K562 (cell line): Measurements from ENCODE around the gene TMEM185B. TPM values are rescaled to one million over a fixed set of nuclear protein-coding genes. Genes with fewer than 3 reads are reported as not detected.

Source experiments
- ATAC-seq: fragments of 200-7000 bp; cut with Tn5 transposase; 3 replicates; pipeline ENCODE4 v1.9.1; 2020; ENCODE audit warnings: moderate library complexity
- BruUV-seq: library from RNA; stranded (reverse); fragments of 400-500 nt; replicated peaks from 2 replicates; lab custom pipeline; 2021; lab: Mats Ljungman, UMichigan
- CTCF ChIA-PET: fragments of 300-600 bp; formaldehyde crosslinking; extraction: SDS; loops from one replicate; lab custom pipeline; 2021; ENCODE audit warnings: low intra/inter-chr PET ratio; lab: Yijun Ruan, JAX
- POLR2A ChIA-PET: fragments of 300-600, 350-650 bp; sonication (Branson Sonifier 250); formaldehyde crosslinking; extraction: SDS; loops from one replicate; lab custom pipeline; 2021; ENCODE audit warnings: antibody characterized with exemption, inconsistent platforms; lab: Yijun Ruan, JAX
- DNase-seq, 4 experiments: peaks; one replicate each; pipeline versions ENCODE4 v3.0.0 to v3.0.0-alpha.2; 2011 to 2018; ENCODE audit warnings: low spot score in 3 of 4, mixed read lengths in 3 of 4; ENCODE audit errors: extremely low read depth in 1 of 4
- FAIRE-seq: peaks from 2 replicates; lab custom pipeline; 2011; peaks lifted over from hg19 to GRCh38; lab: Jason Lieb, UNC
- H2AFZ ChIP-seq: 2 replicates; pipeline ENCODE4 v1.6.0; 2011; ENCODE audit warnings: low read depth, low read length, control low read depth, inconsistent platforms
- H3K27ac ChIP-seq: fragments of 200-600 bp; 3 replicates; pipeline ENCODE4 v1.8.0; 2011; ENCODE audit warnings: low read depth, mild to moderate bottlenecking, control low read depth, inconsistent platforms, low read length, moderate library complexity, mixed read lengths; ENCODE audit errors: extremely low read depth
- H3K27me3 ChIP-seq, 2 experiments: fragments of 300-600 bp in 1 of 2; 2 replicates in 1 of 2; 3 replicates in 1 of 2; pipeline versions ENCODE4 v1.6.0 to v1.8.0; 2011; ENCODE audit warnings: inconsistent platforms in 2 of 2, low read length in 2 of 2, mild to moderate bottlenecking in 1 of 2, mixed read lengths in 1 of 2, moderate library complexity in 1 of 2; ENCODE audit not compliant: control insufficient read depth in 2 of 2, insufficient read depth in 2 of 2
- H3K36me3 ChIP-seq: fragments of 300-600 bp; 3 replicates; pipeline ENCODE4 v1.8.0; 2011; ENCODE audit warnings: mild to moderate bottlenecking, low read length, inconsistent platforms; ENCODE audit not compliant: control insufficient read depth, insufficient read depth
- H3K4me1 ChIP-seq, 2 experiments: fragments of 200-600 bp in 1 of 2; replicated peaks in 1 of 2; 2 replicates in 1 of 2; 3 replicates in 1 of 2; pipeline versions ENCODE4 v1.5.1 to v1.8.0; 2011; ENCODE audit warnings: inconsistent platforms in 2 of 2, low read length in 2 of 2, mild to moderate bottlenecking in 1 of 2, mixed read lengths in 1 of 2, moderate library complexity in 1 of 2; ENCODE audit not compliant: control insufficient read depth in 2 of 2, insufficient read depth in 2 of 2
- H3K4me2 ChIP-seq: 2 replicates; pipeline ENCODE4 v1.6.1; 2011; ENCODE audit warnings: low read length, control low read depth, inconsistent platforms, mixed read lengths; ENCODE audit not compliant: insufficient read depth
- H3K4me3 ChIP-seq: fragments of 200-600 bp; sonication (generic), shearing (Covaris generic); 2 replicates; pipeline ENCODE4 v1.5.1; 2016; ENCODE audit warnings: control low read depth, inconsistent platforms
- H3K79me2 ChIP-seq: fragments of 200-600 bp; 3 replicates; pipeline ENCODE4 v1.8.0; 2011; ENCODE audit warnings: low read length, inconsistent platforms; ENCODE audit not compliant: control insufficient read depth, insufficient read depth
- H3K9ac ChIP-seq, 2 experiments: 2 replicates each; pipeline versions ENCODE4 v1.6.0 to v1.6.1; 2011; ENCODE audit warnings: low read depth in 2 of 2, low read length in 2 of 2, control low read depth in 1 of 2, inconsistent platforms in 1 of 2, mild to moderate bottlenecking in 1 of 2, mixed read lengths in 1 of 2; ENCODE audit not compliant: insufficient read depth in 1 of 2
- H3K9me1 ChIP-seq: one replicate; pipeline ENCODE4 v1.6.0; 2011; ENCODE audit warnings: inconsistent platforms, mild to moderate bottlenecking, low read length, moderate library complexity; ENCODE audit not compliant: control insufficient read depth, insufficient read depth
- H3K9me3 ChIP-seq: replicated peaks from 2 replicates; pipeline ENCODE4 v1.5.1; 2011; ENCODE audit warnings: low read depth, low read length, inconsistent platforms; ENCODE audit not compliant: control insufficient read depth, insufficient read depth
- H4K20me1 ChIP-seq: replicated peaks from 2 replicates; pipeline ENCODE4 v1.6.1; 2011; ENCODE audit warnings: low read length, inconsistent platforms, mixed read lengths; ENCODE audit not compliant: control insufficient read depth, insufficient read depth
- ATF3 ChIP-seq, 2 experiments: fragments of 450-650 bp in 1 of 2; sonication (generic) in 1 of 2; formaldehyde crosslinking in 1 of 2; IDR thresholded peaks in 1 of 2; conservative IDR thresholded peaks in 1 of 2; 2 replicates each; pipeline versions ENCODE4 v1.6.1 to v1.8.1; 2016 to 2023; ENCODE audit warnings: mild to moderate bottlenecking in 2 of 2, moderate library complexity in 2 of 2, inconsistent platforms in 1 of 2, missing genetic modification reagents in 1 of 2
- ATF7 ChIP-seq: fragments of 450-650 bp; IDR thresholded peaks from 2 replicates; pipeline ENCODE4 v1.7.1; 2014; ENCODE audit warnings: mild to moderate bottlenecking, moderate library complexity
- CSDE1 ChIP-seq, 2 experiments: fragments of 450-650 bp; IDR thresholded peaks; 2 replicates each; pipeline ENCODE4 v1.6.1; 2016; ENCODE audit warnings: mild to moderate bottlenecking in 1 of 2
- IRF9 ChIP-seq: fragments of 450-650 bp; IDR thresholded peaks from 2 replicates; pipeline ENCODE4 v1.6.1; 2016; ENCODE audit warnings: missing biosample characterization, missing genetic modification characterization
- KAT7 ChIP-seq: sonication (generic); formaldehyde crosslinking; IDR thresholded peaks from 2 replicates; pipeline ENCODE4 v1.8.0; 2022; ENCODE audit warnings: missing genetic modification reagents, mild to moderate bottlenecking, borderline replicate concordance
- MCM7 ChIP-seq, 2 experiments: fragments of 450-650 bp; IDR thresholded peaks; 2 replicates each; pipeline ENCODE4 v1.6.1; 2016 to 2018
- PHF20 ChIP-seq: fragments of 450-650 bp; IDR thresholded peaks from 2 replicates; pipeline ENCODE4 v1.6.1; 2018; ENCODE audit not compliant: partially characterized antibody
- SMARCA5 ChIP-seq: fragments of 450-650 bp; IDR thresholded peaks from 2 replicates; pipeline ENCODE4 v1.6.1; 2016
- TFAM ChIP-seq: fragments of 250-450 bp; sonication (Bioruptor Pico); conservative IDR thresholded peaks from 2 replicates; pipeline ENCODE4 v1.5.0; 2021; ENCODE audit warnings: mild to moderate bottlenecking, moderate library complexity
- ZNF175 ChIP-seq: fragments of 200-800 bp; sonication (Bioruptor generic); IDR thresholded peaks from 2 replicates; pipeline ENCODE4 v1.6.1; 2016; ENCODE audit warnings: low read depth, mild to moderate bottlenecking, missing genetic modification characterization, missing compliant biosample characterization
- ZNF57 ChIP-seq: fragments of 450-650 bp; formaldehyde crosslinking; IDR thresholded peaks from 2 replicates; pipeline ENCODE4 v1.4.0; 2020; ENCODE audit warnings: mild to moderate bottlenecking, moderate library complexity
- ZNF785 ChIP-seq: fragments of 250-450 bp; sonication (Bioruptor Pico); IDR thresholded peaks from 2 replicates; pipeline ENCODE4 v1.4.0; 2020; ENCODE audit warnings: mild to moderate bottlenecking
- WGBS: fragments of 100-300 bp; shearing (Covaris generic); methylation state at CpG from one replicate; pipeline ENCODE4 v1.1.6; 2016; ENCODE audit warnings: low coverage, mixed read lengths; ENCODE audit not compliant: insufficient coverage; ENCODE audit errors: missing lambda C conversion rate; 5-methylcytosine and 5-hydroxymethylcytosine counted together
- in situ Hi-C: fragments of 300-500 bp; cut with MboI; formaldehyde crosslinking; loops from 4 replicates; pipeline ENCODE4 v1.15.0; 2018; ENCODE audit warnings: inconsistent platforms, mixed read lengths
- intact Hi-C: fragments of 100-400 bp; cut with micrococcal nuclease; formaldehyde crosslinking; loops from 2 replicates; pipeline ENCODE4 v1.14.2; 2022
- polyA plus RNA-seq, 8 experiments: library from polyadenylated mRNA; depleted of rRNA in 4 of 8; stranded (reverse) in 5 of 8; unstranded in 3 of 8; fragments of >200 nt; fragmentation: Nextera tagmentation in 2 of 8; fragmentation: Illumina TruSeq in 1 of 8; extraction: Ambion mirVana in 2 of 8; extraction: Trizol in 1 of 8; gene quantifications; 2 replicates each; pipeline versions ENCODE4 v1.2.1 to v1.2.3, GENCODE V29; 2011 to 2014; ENCODE audit warnings: inconsistent platforms in 1 of 8, missing spikeins in 1 of 8
- total RNA-seq, 7 experiments: library from RNA; depleted of rRNA in 6 of 7; stranded (reverse); fragments of >200 nt in 6 of 7; fragmentation: Illumina TruSeq in 2 of 7; extraction: Trizol in 2 of 7; gene quantifications; 2 replicates each; pipeline versions ENCODE4 v1.2.1 to v1.2.3, GENCODE V29; 2011 to 2021; ENCODE audit warnings: low replicate concordance in 1 of 7

TMEM185B gene
- total and polyA plus RNA-seq, 9 of the 15 experiments (the other 6 are each of a cell fraction or from before 2014, with no cell fraction given) = 2.9 to 28.2 (median 11.5) TPM

DNA sequence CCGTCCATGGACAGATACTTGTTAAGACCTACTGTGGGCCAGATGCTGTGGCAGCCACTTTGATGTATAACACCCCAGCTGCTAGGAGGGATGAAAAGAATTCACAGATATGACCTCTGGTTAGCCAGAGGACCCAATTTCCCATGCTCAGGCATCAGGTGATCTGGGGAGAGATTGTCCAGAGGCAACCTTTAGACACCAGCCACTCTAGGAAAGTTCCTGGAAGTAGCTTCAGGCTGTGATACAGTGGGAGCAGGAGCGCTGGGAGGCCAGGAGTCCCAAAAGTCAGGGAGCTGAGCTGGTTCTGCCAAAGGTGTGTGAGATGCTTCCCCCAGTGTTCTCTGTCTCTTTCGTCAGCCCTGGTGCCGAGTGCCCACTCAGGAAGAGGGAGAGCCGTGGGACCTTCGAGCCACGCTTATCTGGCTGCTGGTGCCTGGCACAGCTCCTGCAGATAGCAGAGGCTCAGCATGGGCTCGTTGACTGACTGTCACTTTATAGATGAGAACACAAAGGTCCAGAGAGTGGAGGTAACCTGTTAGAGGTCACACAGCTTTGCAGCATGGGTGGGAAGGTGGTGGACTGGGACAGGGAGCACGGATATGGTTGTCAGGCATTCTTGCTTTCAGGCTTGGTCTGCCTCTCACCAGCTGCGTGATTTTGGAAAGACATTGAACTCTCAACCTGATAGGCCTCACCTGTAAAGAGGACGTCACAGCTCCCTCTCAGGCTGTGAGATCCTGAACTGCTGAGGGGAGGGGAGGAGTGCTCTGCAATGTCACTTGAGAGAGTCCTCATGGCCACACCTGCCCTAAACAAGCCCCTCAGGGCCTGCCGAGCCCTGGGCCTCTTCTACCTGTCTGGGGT, 21.7 kb upstream of the TMEM185B start:
- 40% methylated on average over 12 of the region's 12 CpGs for WGBS
- DNase-seq = no peak
- in situ Hi-C loops (no loop called here), intact Hi-C loops (no loop called here)
- ChIA-PET POLR2A (interaction anchor here (0.6 to 1.4 kb wide), 3 partner anchors 13 to 20 kb away, joined by 3 to 5 read pairs (median 3); no protein-coding TSS in a partner anchor), CTCF (no interaction called here)
- no peak for TF ChIP-seq ATF7
- no peak for TF ChIP-seq IRF9 (tag)
- TF ChIP-seq MCM7 (IDR thresholded peaks at IDR 0.05) = no peak
- TF ChIP-seq KAT7 (CRISPR knock-in tag) = no peak
- TF ChIP-seq ATF3 (IDR thresholded peaks at IDR 0.05) = no peak
- no peak for TF ChIP-seq ATF3 (CRISPR knock-in tag; conservative IDR thresholded peaks at IDR 0.05)
- no peak for TF ChIP-seq PHF20
- TF ChIP-seq CSDE1 (IDR thresholded peaks at IDR 0.05) = no peak
- no peak for TF ChIP-seq ZNF785 (CRISPR knock-in tag)
- no peak for TF ChIP-seq TFAM (CRISPR knock-in tag)
- no peak for TF ChIP-seq ZNF57
- no peak for TF ChIP-seq ZNF175 (CRISPR knock-in tag)
- TF ChIP-seq SMARCA5 = no peak
- H2AFZ ChIP-seq = no peak overlapping the region
- H3K36me3 ChIP-seq = no peaks in the 10 kb centered on the region
- H3K4me3 ChIP-seq = no peak overlapping the region
- no peak overlapping the region for H3K4me2 ChIP-seq
- no peak overlapping the region for H3K27ac ChIP-seq
- H3K9me1 ChIP-seq = no peaks in the 10 kb centered on the region
- peaks cover 0 to 9% of the 10 kb centered on the region in 2 experiments; a peak in 3 of 5 replicates for H3K4me1 ChIP-seq
- ATAC-seq = no peak
- no peak for FAIRE-seq
- H3K9ac ChIP-seq = no peak overlapping the region
- peaks cover 0 to 6% of the 10 kb centered on the region in 2 experiments; a peak in 3 of 5 replicates for H3K27me3 ChIP-seq
- BruUV-seq = no TSS peak
- no peaks in the 10 kb centered on the region; the same call in 1 of the 2 replicates for H4K20me1 ChIP-seq
- no peaks in the 10 kb centered on the region for H3K9me3 ChIP-seq
- H3K79me2 ChIP-seq = no peaks in the 10 kb centered on the region
